NCI-H510A treated with DMSO at 0.1 percent for 48 hours (cell line): Measurements from ENCODE around the gene CCDC92.

Experiments used
- DNase-seq: peaks from one replicate; lab custom pipeline; 2025; lab: John Stamatoyannopoulos, UW

The CCDC92 gene

DNA sequence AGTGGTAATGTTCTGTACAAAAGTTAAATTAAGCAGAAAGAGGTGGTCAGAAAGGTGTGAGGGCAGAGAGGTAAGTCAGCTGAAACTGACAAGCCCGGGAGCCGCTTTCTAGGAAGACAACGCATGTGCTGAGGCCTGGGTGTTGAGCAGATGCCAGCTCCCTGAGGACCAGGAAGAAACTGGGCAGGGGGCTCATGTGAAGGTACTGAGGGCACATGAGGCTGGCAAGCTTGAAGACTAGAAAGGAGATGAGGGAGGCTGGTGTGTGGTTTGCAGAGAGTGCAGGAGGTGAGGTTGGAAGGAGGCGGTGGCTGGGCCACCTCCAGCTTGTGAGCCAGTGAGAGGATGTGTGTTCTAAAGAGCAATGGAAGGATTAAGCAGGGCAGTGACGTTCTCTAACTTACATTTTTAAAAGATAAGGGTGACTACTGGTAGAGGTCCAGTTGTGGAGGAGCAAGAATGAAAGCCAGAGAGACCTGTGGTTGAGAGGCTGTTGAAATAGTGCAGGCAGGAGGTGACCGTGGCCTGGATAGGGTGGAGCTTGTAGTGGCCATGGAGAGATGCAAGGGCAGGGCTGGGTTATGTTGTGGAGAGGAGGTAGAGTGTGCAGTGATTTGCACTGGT lies 29.5 kb upstream of the CCDC92 start:
- DNase-seq, result no peak

DNA sequence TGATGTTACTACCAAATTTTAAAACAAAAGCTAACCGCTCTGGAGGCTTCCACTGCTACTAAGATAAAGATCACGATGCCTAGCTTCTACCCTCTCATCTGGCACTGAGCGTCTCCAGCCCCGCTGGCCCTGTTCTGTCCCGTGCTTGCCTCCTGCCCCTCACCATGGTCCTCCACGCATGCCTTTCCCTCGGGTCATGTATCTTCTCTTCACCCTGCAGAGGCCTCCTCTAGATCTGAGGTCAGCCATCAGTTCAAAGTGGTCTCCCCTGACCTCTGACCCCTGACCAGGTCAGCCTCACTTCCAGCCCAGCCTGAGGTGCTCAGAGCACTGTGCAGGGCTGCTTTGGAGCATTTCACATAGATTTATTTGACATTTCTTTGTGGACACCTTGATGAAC lies 28.7 kb upstream of the CCDC92 start:
- DNase-seq, result no peak

DNA sequence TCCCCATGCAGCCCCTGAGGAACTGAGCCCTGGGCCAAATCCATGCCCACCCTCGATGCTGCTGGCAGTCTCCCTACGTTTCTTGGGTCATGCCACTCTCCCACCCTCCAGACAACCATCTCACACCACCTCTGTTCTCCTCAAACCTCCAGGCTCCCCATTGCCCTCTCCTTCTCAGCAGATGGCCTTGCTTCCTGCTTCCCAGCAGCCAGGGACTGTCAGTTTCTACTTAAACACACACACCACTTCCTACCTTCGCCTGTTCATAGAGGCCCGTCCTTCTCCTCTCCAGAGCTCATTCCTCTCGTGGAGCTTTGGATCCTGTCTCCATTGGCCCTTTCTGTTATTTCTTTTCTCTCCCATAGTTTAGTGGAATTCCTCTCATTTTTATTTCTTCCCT lies 27.5 kb upstream of the CCDC92 start:
- no peak for DNase-seq

DNA sequence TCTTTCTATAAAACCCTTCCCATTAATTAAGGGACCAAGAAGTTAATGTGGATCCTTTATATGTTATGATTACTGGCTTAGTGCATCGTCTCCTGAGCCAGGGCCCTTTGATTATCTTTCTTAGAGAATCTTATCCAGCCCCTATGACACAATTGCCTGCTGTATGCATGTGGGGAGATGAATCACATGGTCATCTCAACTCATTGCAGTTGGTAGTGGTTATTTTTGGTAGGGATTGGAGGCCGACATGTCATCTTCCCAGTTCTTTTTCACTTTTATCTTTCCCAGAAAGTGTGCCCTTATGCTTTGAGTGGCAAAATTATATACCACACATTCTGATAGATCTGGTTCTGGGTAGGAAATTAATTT lies 26.3 kb upstream of the CCDC92 start:
- no peak for DNase-seq

DNA sequence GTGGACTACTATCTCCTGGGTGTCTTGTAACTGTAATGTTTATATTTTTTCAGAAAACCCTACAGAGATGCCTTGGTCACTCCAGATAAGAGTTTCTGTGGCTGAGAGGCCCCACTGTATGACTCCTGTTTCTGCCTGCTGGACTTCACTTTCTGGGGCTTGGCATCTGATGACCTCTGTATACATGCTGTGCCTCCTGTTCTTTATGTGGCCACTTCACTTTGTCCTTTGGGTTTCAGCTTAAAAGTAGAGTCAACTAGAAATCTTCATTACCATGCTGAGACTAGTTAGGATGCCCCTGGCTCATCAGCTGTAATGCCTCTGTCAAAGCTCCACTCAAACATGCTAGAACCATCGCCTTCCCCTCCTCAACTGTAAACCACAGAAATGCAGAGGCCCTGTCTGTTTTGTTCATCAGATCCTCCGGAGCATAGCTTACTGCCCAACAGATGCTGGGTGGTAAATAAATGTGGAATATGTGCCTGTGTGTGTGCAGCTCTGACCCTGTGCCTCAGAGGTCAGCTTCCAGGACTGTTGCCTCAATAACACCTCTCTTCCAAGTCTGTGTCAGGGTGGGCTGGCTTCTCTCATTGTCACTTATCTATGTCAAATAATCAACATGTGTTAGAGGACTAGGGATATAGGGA lies 25.8 kb upstream of the CCDC92 start:
- DNase-seq, result no peak

DNA sequence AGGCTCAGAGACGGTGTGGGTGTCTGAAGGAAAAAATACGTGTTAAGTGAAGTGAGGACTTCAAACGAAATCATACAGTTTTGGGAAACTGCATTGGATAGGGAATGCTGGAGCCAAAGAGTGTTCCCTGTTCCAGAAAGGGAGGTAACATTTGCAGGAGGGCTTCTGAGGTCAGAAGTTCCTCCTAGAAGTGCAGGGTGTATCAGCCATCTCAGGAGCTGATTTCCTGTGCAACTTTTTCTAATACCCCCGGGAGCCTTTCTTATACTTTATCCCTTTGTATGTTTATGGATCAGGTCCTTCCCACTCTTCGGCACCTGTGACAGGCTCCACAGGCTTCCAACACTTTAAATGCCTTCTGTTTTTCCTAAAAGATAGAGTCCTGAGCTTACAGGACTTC lies 25.3 kb upstream of the CCDC92 start:
- no peak for DNase-seq

DNA sequence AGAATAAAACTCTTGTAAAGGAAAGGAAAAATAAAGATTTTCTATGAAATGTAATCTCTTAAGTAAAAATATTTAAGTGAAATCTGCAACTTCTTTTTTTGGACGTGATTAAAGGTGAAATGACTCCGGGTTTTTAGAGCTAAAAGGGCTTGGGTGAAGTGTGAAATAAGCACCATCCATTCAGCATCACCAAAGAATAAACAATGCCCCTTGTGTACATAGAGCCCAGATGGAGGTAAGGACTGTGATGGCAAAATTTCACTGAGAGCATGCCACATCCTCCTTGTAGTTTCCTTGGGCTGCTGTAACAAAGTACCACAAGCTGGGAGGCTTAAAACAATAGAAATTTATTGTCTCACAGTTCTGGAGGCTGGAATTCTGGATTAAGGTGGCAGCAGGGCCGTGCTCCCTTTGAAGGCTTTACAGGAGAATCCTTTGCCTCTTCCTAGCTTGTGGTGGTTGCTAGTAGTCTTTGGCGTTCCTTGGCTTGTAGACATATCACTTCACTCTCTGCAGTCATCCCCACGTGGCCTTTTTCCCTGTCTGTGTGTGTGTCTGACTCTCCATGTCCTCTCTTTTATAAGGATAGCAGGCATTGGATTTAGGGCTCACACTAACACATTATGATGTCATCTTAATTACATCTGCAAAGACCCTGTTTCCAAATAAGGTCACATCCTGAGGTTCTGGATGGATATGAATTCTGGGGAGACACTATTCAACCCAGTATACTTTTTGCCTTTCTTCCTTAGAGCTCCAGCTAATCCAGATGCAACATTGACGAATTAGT lies 24.6 kb upstream of the CCDC92 start:
- DNase-seq, result no peak

DNA sequence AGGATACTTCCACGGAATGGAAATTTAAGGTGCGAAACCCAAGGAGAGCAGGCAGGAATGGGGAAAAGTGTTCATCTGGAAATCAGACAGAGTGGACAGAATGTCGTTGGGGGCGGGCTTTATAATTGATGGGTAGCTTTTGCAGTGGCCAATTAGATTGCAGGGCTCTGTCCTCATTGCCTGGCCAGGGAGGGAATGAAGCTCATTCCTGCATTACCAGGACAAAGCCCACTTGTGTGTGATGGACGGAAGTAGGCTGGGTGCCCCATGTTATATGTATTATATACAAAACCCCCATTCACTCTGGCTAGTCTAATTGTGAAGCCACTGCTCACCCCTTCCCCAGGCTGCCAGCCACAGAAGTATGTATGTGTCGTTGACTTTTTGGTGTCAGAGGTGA lies 23.9 kb upstream of the CCDC92 start:
- DNase-seq, result no peak

DNA sequence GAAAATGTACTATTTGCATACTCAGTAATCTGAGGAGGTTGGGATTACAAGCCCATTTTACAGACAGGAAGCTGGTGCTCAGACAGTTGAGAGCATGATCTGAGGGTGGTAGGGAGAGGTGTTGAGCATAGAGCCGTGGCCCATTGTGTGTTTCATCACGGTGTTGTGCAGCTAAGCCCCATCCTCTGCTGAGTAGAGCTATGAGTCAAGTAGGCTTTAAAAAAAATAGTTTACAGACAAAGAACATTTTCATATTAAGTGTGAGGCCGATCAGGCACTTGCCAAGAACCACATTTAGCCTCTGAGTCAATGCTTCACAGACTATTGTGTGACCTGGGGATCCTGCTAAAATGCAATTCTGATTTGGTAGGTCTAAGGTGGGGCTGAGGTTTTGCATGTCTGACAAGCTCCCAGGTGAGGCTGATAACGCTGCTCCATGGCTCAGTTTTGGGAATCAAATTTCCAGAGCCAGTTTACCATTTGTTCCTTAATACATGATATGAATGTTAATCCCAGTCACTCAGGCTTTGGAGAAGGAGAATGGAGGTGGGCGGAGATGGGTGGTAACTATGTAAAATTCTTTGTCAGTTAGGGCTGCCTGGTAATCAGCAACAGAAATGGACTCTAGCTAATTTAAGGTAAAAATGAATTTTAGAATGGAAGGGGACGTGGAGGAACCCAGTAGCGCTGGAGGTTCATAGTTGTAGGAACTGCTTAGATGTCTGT lies 22.6 kb upstream of the CCDC92 start:
- DNase-seq, result no peak

DNA sequence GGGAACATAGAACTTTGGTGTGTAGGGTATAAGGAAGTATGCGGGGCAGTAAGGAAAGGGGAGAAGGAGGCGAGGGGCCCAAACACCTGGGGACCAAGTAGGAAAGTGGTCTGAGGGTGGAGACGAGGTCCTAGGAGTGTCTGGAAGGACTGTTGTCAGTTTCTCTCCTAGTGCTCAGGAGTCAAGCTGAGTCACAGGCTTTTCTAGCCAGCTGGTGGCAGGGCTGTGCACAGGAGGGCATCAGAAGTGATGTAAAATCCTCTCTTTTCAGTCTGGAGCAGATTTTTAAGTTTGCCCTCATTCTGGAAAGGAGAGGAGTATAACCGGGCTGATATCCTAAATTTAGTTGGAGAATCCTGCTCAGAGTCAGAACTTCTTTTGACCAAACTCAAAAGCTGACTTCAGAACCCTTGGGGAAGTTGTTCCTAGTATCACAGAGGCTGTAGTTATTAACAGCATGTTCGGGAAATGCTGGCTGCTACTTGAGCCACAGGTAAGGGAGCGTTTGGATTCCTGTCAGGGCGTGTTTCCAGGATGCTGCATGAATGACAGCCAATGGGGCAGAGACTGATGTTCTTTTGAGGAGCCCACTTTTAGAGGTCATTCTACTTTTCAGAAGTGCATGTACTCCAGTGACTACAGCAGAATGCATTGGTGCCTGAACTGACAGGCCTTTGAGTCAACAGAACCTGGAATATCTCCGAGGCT lies 19.6 kb upstream of the CCDC92 start:
- DNase-seq, result no peak

DNA sequence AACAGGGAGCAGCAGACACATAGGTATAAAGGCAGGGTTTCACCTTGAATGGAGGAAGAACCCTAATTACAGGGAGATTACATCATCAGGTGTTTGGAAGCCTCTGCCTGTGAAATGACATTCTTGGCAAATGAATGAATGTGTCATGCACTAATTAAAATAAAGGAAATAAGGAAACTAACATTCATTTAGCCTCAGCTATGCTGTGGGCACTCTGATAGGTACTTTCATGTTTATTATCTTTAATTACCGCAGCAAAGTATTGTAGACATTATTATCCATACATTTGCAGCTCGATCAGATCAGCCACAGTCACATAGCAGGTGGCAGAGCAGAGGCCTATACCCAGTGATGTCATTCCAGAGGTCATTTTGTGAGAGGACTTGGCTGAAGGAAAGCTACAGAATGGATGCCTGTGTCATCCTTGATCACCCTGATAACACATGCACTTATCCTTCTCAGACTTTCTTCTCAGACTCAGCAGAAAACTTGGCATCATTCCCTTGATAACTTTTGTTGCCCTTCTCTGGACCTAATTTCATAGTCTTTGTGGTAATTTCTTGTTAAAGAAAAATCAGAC lies 18.8 kb upstream of the CCDC92 start:
- DNase-seq, result no peak

DNA sequence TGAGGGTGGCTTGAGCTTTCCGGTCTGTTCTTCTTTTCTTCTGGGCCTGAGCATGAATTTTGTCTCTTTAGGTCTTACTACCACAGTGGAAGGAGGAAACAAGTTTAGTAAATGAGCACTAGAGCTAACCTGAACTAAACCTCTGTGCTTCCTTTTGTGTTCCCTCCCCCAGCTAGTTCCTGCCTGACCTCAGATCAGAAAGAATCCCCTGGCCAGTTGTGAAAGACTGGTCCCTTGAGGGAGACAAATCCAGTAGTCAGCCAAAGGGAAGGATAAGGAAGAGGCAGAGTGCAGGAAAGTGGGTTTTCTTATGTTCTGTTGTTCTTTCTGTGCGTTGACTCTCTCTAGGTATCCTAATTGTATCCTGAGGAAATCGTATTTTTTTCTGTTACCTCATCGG lies 17.9 kb upstream of the CCDC92 start:
- no peak for DNase-seq

DNA sequence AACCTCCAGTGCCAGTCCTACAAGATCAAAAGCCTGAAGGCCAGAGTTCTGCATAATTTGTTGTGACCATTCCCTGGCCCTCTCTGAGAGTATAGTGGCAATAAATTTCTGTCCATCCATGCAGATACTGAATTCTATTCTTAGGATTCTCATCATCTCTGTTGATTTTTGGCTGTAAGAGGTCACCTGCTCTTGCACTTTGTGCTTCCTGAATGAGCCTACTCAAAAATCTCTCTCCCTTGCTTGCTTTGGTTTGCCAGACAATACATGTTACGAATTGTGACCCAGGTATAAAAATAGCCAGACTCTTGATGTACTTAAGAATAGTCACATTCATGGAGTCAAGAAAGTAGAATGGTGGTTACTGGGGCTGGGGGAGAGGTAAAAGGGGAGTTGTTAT lies 17.1 kb upstream of the CCDC92 start:
- no peak for DNase-seq

DNA sequence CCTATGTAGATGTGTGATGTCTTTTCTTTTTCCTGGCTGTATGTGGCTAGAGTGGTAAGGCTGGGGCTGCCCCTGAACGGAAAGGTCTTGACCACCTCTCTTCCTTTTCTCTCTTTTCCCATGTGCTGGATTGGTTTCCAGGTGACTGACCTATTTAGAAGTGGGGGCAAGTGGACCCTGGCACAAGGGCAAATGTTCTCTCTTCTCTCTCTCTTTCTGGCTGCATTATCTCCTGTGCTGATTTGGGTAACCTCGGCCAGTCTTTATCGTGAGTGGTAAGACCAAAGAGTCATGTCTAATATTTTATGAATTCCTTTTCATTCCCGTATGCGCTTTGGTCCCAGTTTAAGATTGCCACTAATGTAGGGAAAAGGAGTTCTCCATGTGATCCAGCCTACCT lies 16.5 kb upstream of the CCDC92 start:
- no peak for DNase-seq

DNA sequence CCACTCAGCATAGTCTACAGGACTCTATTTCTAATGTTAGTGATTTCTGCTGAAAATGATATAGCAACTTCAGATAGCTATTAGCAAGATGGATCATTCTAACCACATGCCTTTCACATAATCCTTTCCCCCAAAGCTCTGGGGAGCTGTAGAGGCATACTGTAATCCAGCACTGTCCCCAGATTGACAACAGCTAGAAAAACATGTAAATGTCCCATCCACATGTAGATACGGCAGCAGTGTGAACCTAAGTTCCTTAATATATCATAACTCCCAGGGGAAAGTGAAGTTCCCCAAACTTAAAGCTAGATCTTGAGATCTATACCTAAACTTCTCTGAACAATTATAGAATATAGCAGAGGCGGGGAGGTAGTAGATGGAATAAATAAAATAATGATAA lies 14.4 kb upstream of the CCDC92 start:
- DNase-seq, result no peak

DNA sequence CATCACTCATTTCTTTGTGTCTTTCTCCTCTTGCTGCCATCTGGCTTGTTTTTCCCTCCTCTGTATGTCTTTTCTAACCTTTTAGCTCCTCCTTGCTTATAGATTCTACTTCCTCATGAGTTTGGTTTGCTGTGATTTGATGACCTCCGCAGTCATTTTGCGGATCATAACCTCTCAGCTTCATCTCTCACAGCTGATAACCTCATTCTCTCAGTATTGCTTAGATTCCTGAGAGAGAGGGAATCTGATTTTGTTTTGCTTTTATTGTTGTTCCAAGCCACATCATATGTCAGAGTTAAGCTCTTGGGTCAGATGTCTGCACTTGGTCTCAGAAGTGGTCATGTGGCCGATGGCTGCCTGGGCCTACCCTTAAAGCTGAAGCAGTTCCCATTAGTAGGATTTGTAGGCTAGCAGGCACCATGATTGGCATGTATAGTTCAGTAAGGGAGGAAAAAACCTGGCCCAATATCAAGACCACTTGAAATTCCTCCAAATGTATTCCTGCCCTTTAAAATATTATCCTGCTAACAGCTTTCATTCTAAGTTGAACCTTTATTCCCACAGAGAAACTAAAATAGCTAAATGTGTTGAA lies 13.8 kb upstream of the CCDC92 start:
- no peak for DNase-seq

DNA sequence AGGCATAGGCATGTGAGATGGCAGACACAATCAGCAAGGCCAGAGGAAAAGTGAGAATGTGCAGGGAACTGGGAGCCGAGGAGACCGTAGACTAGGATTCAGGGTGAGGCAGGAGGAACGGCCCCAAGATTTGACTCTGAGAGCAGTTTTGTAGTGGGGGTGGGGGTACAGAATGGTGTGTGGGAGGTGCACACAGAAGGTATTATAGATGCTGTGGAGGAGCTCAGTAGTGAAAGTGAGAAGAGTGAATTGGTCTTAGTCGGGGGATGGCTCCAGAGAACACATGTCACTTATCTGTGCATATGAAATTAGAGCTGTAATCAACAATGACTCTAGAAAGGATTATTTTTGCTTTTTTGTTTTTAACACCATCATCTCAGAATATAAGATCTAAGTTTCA lies 12.3 kb upstream of the CCDC92 start:
- DNase-seq, result no peak

DNA sequence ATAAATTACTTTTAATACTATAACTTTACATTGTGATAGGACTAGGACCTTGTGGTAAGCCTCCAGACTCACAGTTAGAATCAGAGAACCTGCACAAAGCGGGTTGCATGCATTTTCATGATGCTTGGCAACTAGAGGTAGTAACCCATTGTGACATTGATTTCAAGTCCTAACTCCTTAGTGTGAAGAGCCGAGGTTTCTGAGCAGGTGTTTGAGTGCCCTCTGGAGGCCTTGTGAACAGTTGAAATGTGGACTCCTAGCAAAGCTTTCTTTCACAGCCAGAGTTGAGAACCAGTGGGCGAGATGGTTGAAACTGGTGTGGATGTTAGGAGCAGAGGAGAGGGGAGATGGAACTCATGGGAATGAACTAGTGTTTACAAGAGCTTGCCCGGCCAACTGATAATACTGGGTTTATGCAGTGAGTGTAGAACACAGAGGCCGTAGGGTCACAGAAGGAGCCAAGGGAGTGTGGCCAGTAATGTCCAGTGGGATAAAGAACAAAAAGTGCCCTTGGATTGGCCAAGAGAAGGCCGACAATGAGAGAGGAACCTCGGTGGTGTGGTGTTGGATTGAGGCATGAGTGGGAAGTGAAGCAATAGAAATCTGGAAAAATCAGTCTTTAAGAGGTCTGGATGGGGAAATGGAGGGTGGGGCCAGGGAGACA lies 11.3 kb upstream of the CCDC92 start:
- DNase-seq, result peak; percentile 67

DNA sequence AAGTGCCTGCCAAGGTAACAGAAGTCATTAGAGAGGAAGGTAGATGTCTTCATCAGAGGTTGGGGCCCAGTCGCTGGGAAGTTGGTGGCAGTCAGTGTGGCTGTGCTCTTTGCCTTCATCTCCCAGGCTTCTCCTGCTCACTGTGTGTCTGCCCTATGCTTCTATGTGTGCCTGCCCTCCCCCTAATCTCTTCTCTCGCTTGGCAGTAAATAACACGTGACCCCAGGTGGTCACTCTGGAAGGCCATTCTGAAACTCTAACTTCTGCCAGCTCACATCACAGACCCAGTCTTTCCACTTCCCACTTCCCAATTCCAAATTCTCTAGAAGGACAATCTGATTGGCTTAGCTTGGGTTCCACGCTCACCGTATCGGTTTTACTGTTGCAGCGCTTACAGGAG lies 9.6 kb upstream of the CCDC92 start:
- DNase-seq, result no peak

DNA sequence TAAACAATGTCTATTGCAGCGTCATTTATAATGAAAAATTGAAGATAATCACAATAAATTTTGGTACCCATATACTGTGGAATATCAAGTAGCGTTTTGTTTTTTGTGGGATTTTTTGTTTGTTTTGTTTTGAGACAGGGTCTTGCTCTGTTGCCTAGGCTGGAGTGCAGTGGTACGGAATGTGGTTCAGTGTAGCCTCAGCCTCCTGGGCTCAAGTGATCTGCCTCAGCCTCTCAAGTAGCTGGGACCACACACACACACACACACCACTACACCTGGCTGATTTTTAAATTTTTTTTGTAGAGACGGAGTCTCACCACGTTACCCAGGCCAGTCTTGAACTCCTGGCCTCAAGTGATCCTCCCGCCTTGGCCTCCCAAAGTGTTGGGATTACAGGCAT lies 6.9 kb upstream of the CCDC92 start:
- no peak for DNase-seq

DNA sequence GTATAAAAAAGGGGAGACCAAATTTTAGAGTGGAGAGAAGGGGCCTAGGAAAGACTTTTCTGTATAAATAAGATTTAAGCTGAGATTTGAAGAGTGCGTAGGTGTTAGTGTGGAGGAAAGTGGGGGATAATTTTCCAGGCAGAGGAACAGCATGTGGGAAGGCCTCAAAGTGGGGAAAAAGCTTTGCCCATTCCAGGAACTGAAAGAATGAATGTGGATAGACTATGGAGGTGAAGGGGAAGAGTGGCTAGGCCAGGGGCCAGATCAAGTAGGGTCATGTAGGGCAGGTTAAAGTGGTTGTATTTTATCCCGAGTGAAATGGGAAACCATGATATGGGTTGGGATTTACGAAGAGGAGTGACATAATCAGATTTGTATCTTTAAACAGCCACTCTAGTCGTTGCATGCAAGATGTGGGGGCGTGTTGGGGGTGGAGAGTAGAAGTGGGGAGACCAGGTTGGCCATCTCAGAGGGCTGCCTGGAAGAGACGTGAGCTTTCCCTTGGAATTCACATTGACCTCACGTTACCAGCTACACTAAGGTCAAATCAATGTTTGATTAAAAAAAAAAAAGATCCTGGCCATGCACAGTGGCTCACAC lies 3.7 kb upstream of the CCDC92 start:
- no peak for DNase-seq
